ENCODE data around the gene KRTAP10-3. TPM values are rescaled to one million over a fixed set of nuclear protein-coding genes. Genes with fewer than 3 reads are reported as not detected.

KRTAP10-3 gene
- total RNA-seq, 1 donor from 2014 or later = not detected

DNA sequence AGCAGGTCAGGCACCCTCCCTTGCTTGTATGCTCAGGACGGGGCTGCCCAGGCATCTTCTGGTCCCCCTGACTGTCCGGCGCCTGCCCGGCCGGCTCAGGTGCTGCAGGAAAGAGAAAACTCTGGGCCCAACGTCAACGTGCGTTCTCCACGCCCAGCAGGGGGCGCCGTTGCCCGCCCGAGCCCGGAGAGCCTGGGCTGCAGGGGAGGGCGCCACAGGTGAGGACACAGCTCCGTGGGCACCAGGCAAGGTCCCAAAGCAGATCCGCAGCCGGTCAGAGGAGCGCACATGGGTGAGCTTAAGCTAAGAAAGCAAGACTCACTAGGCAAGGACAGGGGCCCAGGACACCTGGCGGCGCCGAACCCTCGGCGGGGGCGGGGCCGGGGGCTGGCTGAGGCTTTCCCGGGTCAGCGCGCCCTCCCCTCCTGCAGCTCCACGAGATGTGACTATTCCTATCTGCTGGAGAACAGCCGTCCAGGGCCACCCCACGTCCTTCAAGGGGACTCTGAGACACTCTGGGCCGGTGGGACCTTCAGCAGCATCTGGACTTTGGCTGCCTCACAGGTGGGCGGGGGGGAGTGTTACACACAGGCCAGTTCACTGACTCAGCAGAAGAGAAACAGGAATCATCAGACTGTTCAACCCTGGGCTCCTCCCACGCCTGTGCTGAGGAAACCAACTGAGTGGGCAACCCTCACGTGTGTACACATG is 47.9 kb downstream of the KRTAP10-3 start:
- DNase-seq (ENCODE audit: low spot score) = peak; percentile 75
- H3K36me3 Mint-ChIP-seq (ENCODE audit: low read depth) = no peaks in the 10 kb centered on the region

DNA sequence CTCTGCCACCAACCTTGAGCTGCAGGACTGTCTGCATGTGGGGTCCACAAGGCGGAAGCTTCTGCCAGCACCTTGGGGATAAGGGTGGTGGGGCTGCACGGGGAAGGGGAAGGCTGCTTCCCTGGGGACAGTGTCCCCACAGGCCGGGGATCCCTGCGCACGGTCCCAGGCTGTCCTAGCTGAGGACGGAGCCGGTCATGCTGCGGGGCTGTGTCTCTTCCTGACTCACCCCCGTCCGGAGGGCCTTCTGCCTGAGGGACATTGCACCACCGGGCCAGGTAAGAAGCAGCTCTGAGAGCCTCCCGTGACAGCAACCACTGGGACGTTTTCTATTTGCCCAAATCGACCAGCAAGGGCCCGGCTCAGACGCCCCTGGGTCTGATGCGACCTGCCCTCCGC is 48.5 kb downstream of the KRTAP10-3 start:
- Mint-ChIP-seq H3K27me3 (ENCODE audit: low read depth) (peaks cover 6% of the 10 kb centered on the region), H3K4me1 (ENCODE audit: low read depth) (peaks cover 7% of the 10 kb centered on the region), H3K9me3 (ENCODE audit: low read depth) (no peaks in the 10 kb centered on the region), H3K27ac (ENCODE audit: unreplicated experiment) (no peak overlapping the region), H3K4me3 (ENCODE audit: unreplicated experiment) (no peak overlapping the region), H3K36me3 (ENCODE audit: low read depth) (no peaks in the 10 kb centered on the region)
- TF ChIP-seq, protein P1, sequence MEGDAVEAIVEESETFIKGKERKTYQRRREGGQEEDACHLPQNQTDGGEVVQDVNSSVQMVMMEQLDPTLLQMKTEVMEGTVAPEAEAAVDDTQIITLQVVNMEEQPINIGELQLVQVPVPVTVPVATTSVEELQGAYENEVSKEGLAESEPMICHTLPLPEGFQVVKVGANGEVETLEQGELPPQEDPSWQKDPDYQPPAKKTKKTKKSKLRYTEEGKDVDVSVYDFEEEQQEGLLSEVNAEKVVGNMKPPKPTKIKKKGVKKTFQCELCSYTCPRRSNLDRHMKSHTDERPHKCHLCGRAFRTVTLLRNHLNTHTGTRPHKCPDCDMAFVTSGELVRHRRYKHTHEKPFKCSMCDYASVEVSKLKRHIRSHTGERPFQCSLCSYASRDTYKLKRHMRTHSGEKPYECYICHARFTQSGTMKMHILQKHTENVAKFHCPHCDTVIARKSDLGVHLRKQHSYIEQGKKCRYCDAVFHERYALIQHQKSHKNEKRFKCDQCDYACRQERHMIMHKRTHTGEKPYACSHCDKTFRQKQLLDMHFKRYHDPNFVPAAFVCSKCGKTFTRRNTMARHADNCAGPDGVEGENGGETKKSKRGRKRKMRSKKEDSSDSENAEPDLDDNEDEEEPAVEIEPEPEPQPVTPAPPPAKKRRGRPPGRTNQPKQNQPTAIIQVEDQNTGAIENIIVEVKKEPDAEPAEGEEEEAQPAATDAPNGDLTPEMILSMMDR (IDR thresholded peaks at IDR 0.05) = no peak
- DNase-seq (ENCODE audit: low spot score) = peak; percentile 80

More for the DNA sequence above, 47.9 kb downstream of the KRTAP10-3 start:
- TF ChIP-seq, protein P1 (IDR thresholded peaks at IDR 0.05) = peak; percentile 84
- Mint-ChIP-seq H3K9me3 (ENCODE audit: low read depth) (no peaks in the 10 kb centered on the region), H3K27me3 (ENCODE audit: low read depth) (peaks cover 7% of the 10 kb centered on the region), H3K27ac (ENCODE audit: unreplicated experiment) (no peak overlapping the region), H3K4me3 (ENCODE audit: unreplicated experiment) (no peak overlapping the region), H3K4me1 (ENCODE audit: low read depth) (peaks cover 5% of the 10 kb centered on the region)

GRCh38 chr21:44509539-44509938 is 49.1 kb downstream of the KRTAP10-3 start:
- TF ChIP-seq, protein P1 (IDR thresholded peaks at IDR 0.05) = no peak
- peaks cover 6% of the 10 kb centered on the region for H3K27me3 Mint-ChIP-seq (ENCODE audit: low read depth)
- H3K4me1 Mint-ChIP-seq (ENCODE audit: low read depth) = peaks cover 7% of the 10 kb centered on the region
- no peak overlapping the region for H3K4me3 Mint-ChIP-seq (ENCODE audit: unreplicated experiment)
- H3K27ac Mint-ChIP-seq (ENCODE audit: unreplicated experiment) = no peak overlapping the region
- peak; percentile 81 for DNase-seq (ENCODE audit: low spot score)
- no peaks in the 10 kb centered on the region for H3K36me3 Mint-ChIP-seq (ENCODE audit: low read depth)
- no peaks in the 10 kb centered on the region for H3K9me3 Mint-ChIP-seq (ENCODE audit: low read depth)

- no peak overlapping the region for H3K27ac Mint-ChIP-seq (ENCODE audit: unreplicated experiment)
- DNase-seq (ENCODE audit: low spot score) = peak; percentile 75
- H3K4me3 Mint-ChIP-seq (ENCODE audit: unreplicated experiment) = no peak overlapping the region
- H3K27me3 Mint-ChIP-seq (ENCODE audit: low read depth) = peaks cover 6% of the 10 kb centered on the region
- TF ChIP-seq, protein P1 (IDR thresholded peaks at IDR 0.05) = no peak
- H3K9me3 Mint-ChIP-seq (ENCODE audit: low read depth) = no peaks in the 10 kb centered on the region
- peaks cover 7% of the 10 kb centered on the region for H3K4me1 Mint-ChIP-seq (ENCODE audit: low read depth)
- H3K36me3 Mint-ChIP-seq (ENCODE audit: low read depth) = no peaks in the 10 kb centered on the region
Observed at GRCh38 chr21:44508711-44509445, 49.7 kb downstream of the KRTAP10-3 start.

DNA sequence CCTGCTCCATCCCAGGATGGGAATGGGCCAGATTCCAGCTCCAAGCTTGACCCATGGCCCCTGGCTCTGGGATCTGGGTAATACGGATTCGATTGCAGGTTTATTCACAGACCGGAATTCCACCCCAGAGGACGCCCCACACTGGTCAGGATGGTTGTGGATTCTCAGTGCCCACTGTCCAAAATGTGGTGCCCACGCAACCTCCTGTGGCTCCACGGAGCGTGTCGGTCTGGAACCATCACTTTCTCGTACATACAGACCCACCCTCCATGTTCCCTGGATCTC is 50.2 kb downstream of the KRTAP10-3 start:
- H3K27me3 Mint-ChIP-seq (ENCODE audit: low read depth) = peaks cover 6% of the 10 kb centered on the region

More for the DNA sequence above, 50.2 kb downstream of the KRTAP10-3 start:
- no peak overlapping the region for H3K27ac Mint-ChIP-seq (ENCODE audit: unreplicated experiment)
- H3K9me3 Mint-ChIP-seq (ENCODE audit: low read depth) = no peaks in the 10 kb centered on the region
- DNase-seq (ENCODE audit: low spot score) = no peak
- no peaks in the 10 kb centered on the region for H3K36me3 Mint-ChIP-seq (ENCODE audit: low read depth)
- TF ChIP-seq, protein P1 (IDR thresholded peaks at IDR 0.05) = no peak
- peaks cover 7% of the 10 kb centered on the region for H3K4me1 Mint-ChIP-seq (ENCODE audit: low read depth)
- H3K4me3 Mint-ChIP-seq (ENCODE audit: unreplicated experiment) = no peak overlapping the region

Other genes with a start within 250 kb of the KRTAP10-3 start
- gene CFAP410, start 219.4 kb downstream of the KRTAP10-3 start, total RNA-seq = 14.2 to 19.5 TPM (median 17.7 TPM) in 3 replicates
- gene TRPM2, start 205.2 kb downstream of the KRTAP10-3 start, total RNA-seq = 0.21 to 0.32 TPM in 2 of 3 replicates, not detected in the other
- gene LRRC3, start 103.3 kb downstream of the KRTAP10-3 start, total RNA-seq = 3.3 to 8.0 TPM (median 7.4 TPM) in 3 replicates
- gene KRTAP10-1, start 18.6 kb downstream of the KRTAP10-3 start, total RNA-seq = not detected in 3 replicates
- gene KRTAP10-2, start 7.3 kb downstream of the KRTAP10-3 start, total RNA-seq = not detected in 3 replicates
- gene KRTAP10-4, start 14.9 kb upstream of the KRTAP10-3 start, total RNA-seq = not detected in 3 replicates
- gene KRTAP10-5, start 21.8 kb upstream of the KRTAP10-3 start, total RNA-seq = not detected in 3 replicates
- gene KRTAP10-6, start 33.7 kb upstream of the KRTAP10-3 start, total RNA-seq = not detected in 3 replicates
- gene KRTAP10-7, start 41.8 kb upstream of the KRTAP10-3 start, total RNA-seq = not detected in 3 replicates
- gene KRTAP10-8, start 53.3 kb upstream of the KRTAP10-3 start, total RNA-seq = not detected in 3 replicates
- gene KRTAP10-9, start 68.3 kb upstream of the KRTAP10-3 start, total RNA-seq = not detected in 3 replicates
- not detected in 3 replicates for gene KRTAP10-10, start 78.6 kb upstream of the KRTAP10-3 start, total RNA-seq
- not detected in 3 replicates for gene KRTAP10-11, start 87.6 kb upstream of the KRTAP10-3 start, total RNA-seq
- not detected in 3 replicates for gene KRTAP12-4, start 95.9 kb upstream of the KRTAP10-3 start, total RNA-seq
- gene KRTAP12-3, start 99.1 kb upstream of the KRTAP10-3 start, total RNA-seq = not detected in 3 replicates
- gene KRTAP12-2, start 108.1 kb upstream of the KRTAP10-3 start, total RNA-seq = not detected in 3 replicates
- not detected in 3 replicates for gene KRTAP12-1, start 123.4 kb upstream of the KRTAP10-3 start, total RNA-seq
- gene KRTAP10-12, start 138.4 kb upstream of the KRTAP10-3 start, total RNA-seq = not detected in 3 replicates
- gene TSPEAR, start 152.8 kb upstream of the KRTAP10-3 start, total RNA-seq = 0.15 to 0.38 TPM in 2 of 3 replicates, not detected in the other
- 48.5 to 75.5 TPM (median 54.8 TPM) in 3 replicates for gene UBE2G2, start 243.0 kb upstream of the KRTAP10-3 start, total RNA-seq